HepG2 (cell line): ENCODE results near the gene TK2. TPM values are rescaled to one million over a fixed set of nuclear protein-coding genes. Genes with fewer than 3 reads are reported as not detected.

Experiments
- BRD4 ChIP-seq: sonication (generic); formaldehyde crosslinking; IDR thresholded peaks from 2 replicates; pipeline ENCODE4 v1.4.0; 2020; ENCODE audit warnings: missing genetic modification reagents
- CCAR2 ChIP-seq: fragments of 200-400 bp; formaldehyde crosslinking; optimal IDR thresholded peaks from 2 replicates; pipeline ENCODE3; 2018; ENCODE audit warnings: low read depth, mild to moderate bottlenecking, low read length, moderate library complexity
- DMTF1 ChIP-seq: sonication (generic); formaldehyde crosslinking; IDR thresholded peaks from 2 replicates; pipeline ENCODE4 v1.4.0; 2020; ENCODE audit warnings: mild to moderate bottlenecking, missing genetic modification reagents
- FOXJ3 ChIP-seq: sonication (generic); formaldehyde crosslinking; IDR thresholded peaks from 2 replicates; pipeline ENCODE4 v1.4.0; 2020; ENCODE audit warnings: missing genetic modification reagents, mild to moderate bottlenecking, borderline replicate concordance
- FOXP1 ChIP-seq, 2 experiments: fragments of 450-650 bp in 1 of 2; IDR thresholded peaks; 2 replicates each; pipeline ENCODE4 v1.6.1; 2017 to 2018; ENCODE audit warnings: antibody characterized with exemption in 1 of 2
- GPN1 ChIP-seq: sonication (generic); formaldehyde crosslinking; IDR thresholded peaks from 2 replicates; pipeline ENCODE4 v1.5.1; 2020; ENCODE audit warnings: missing genetic modification reagents, borderline replicate concordance
- HNF4A ChIP-seq: sonication (generic); formaldehyde crosslinking; IDR thresholded peaks from 2 replicates; pipeline ENCODE4 v1.4.0; 2020; ENCODE audit warnings: missing genetic modification reagents
- KLF11 ChIP-seq: IDR thresholded peaks from 2 replicates; pipeline ENCODE4 v1.6.1; 2016; ENCODE audit warnings: missing compliant biosample characterization
- NBN ChIP-seq: fragments of 450-650 bp; conservative IDR thresholded peaks from 2 replicates; pipeline ENCODE4 v1.6.1; 2017
- NCOA2 ChIP-seq: sonication (generic); formaldehyde crosslinking; IDR thresholded peaks from 2 replicates; pipeline ENCODE4 v1.8.0; 2022; ENCODE audit warnings: inconsistent platforms
- NFATC3 ChIP-seq: sonication (generic); formaldehyde crosslinking; IDR thresholded peaks from 2 replicates; pipeline ENCODE4 v1.5.1; 2020; ENCODE audit warnings: mild to moderate bottlenecking, missing genetic modification reagents
- NKX3-1 ChIP-seq: sonication (generic); formaldehyde crosslinking; IDR thresholded peaks from 2 replicates; pipeline ENCODE4 v1.5.0; 2020; ENCODE audit warnings: missing genetic modification reagents
- RARG ChIP-seq: sonication (generic); formaldehyde crosslinking; IDR thresholded peaks from 2 replicates; pipeline ENCODE4 v1.4.0; 2020; ENCODE audit warnings: low read depth, mild to moderate bottlenecking, missing genetic modification reagents
- RFXANK ChIP-seq: IDR thresholded peaks from 2 replicates; pipeline ENCODE4 v1.6.1; 2016
- STAT5B ChIP-seq: sonication (generic); formaldehyde crosslinking; IDR thresholded peaks from 2 replicates; pipeline ENCODE4 v1.4.0; 2020; ENCODE audit warnings: missing genetic modification reagents
- TEAD2 ChIP-seq: sonication (generic); formaldehyde crosslinking; IDR thresholded peaks from 2 replicates; pipeline ENCODE4 v1.9.0; 2021; ENCODE audit warnings: missing genetic modification reagents
- TEAD3 ChIP-seq: optimal IDR thresholded peaks from 2 replicates; pipeline ENCODE3; 2016; ENCODE audit warnings: borderline replicate concordance
- ZBTB10 ChIP-seq: sonication (generic); formaldehyde crosslinking; IDR thresholded peaks from 2 replicates; pipeline ENCODE4 v1.4.0; 2020; ENCODE audit warnings: missing genetic modification reagents, borderline replicate concordance
- ZNF205 ChIP-seq: IDR thresholded peaks from 2 replicates; pipeline ENCODE4 v1.6.1; 2018; ENCODE audit warnings: missing biosample characterization, missing genetic modification reagents
- ZNF225 ChIP-seq: sonication (generic); formaldehyde crosslinking; IDR thresholded peaks from 2 replicates; pipeline ENCODE4 v1.4.0; 2020; ENCODE audit warnings: mild to moderate bottlenecking, missing genetic modification reagents
- ZNF276 ChIP-seq: sonication (generic); formaldehyde crosslinking; IDR thresholded peaks from 2 replicates; pipeline ENCODE4 v1.4.0; 2020; ENCODE audit warnings: mild to moderate bottlenecking, low read depth, missing genetic modification reagents
- ZNF484 ChIP-seq: sonication (generic); formaldehyde crosslinking; IDR thresholded peaks from 2 replicates; pipeline ENCODE4 v1.5.1; 2020; ENCODE audit warnings: mild to moderate bottlenecking, low read depth, missing genetic modification reagents, borderline replicate concordance
- ZNF740 ChIP-seq: sonication (generic); formaldehyde crosslinking; IDR thresholded peaks from 2 replicates; pipeline ENCODE4 v1.4.0; 2020; ENCODE audit warnings: missing genetic modification reagents
- ZNF75D ChIP-seq: sonication (generic); formaldehyde crosslinking; IDR thresholded peaks from 2 replicates; pipeline ENCODE4 v1.8.1; 2023; ENCODE audit warnings: missing genetic modification reagents, mild to moderate bottlenecking, borderline replicate concordance
- ZNF780A ChIP-seq: sonication (generic); formaldehyde crosslinking; IDR thresholded peaks from 2 replicates; pipeline ENCODE4 v1.8.0; 2022; ENCODE audit warnings: mild to moderate bottlenecking, missing genetic modification reagents, moderate library complexity
- polyA plus RNA-seq, 8 experiments: library from polyadenylated mRNA; depleted of rRNA in 3 of 8; stranded (reverse) in 7 of 8; unstranded in 1 of 8; fragments of >200 nt; fragmentation: Illumina TruSeq in 4 of 8; extraction: Trizol in 4 of 8; gene quantifications; 2 replicates each; pipeline versions ENCODE4 v1.2.1 to v1.2.3, GENCODE V29; 2011 to 2016; ENCODE audit warnings: low read depth in 4 of 8, missing spikeins in 1 of 8, mixed read lengths in 1 of 8; ENCODE audit not compliant: insufficient read depth in 1 of 8
- total RNA-seq, 5 experiments: library from RNA; depleted of rRNA; stranded (reverse); fragments of >200 nt; fragmentation: Illumina TruSeq; extraction: Trizol; gene quantifications; 2 replicates each; pipeline ENCODE4 v1.2.3, GENCODE V29; 2016; ENCODE audit warnings: low read depth in 1 of 5

TK2 gene
- total and polyA plus RNA-seq, 2 of the 13 experiments (the other 11 are each of a cell fraction or from before 2014, with no cell fraction given) = 18.7 to 21.0 TPM

- TF ChIP-seq ZNF740 (CRISPR knock-in tag) = no peak
- TF ChIP-seq TEAD3 (CRISPR knock-in tag) = peak; percentile 95
- no peak for TF ChIP-seq NCOA2
- TF ChIP-seq DMTF1 (CRISPR knock-in tag) = no peak
- TF ChIP-seq NFATC3 (CRISPR knock-in tag) = no peak
- no peak for TF ChIP-seq GPN1 (CRISPR knock-in tag)
- TF ChIP-seq RARG (CRISPR knock-in tag) = no peak
- TF ChIP-seq BRD4 (CRISPR knock-in tag) = no peak
- no peak for TF ChIP-seq ZNF276 (CRISPR knock-in tag)
- TF ChIP-seq ZNF780A = no peak
- TF ChIP-seq HNF4A = no peak; the same call in 1 of the 2 replicates
- no peak for TF ChIP-seq NKX3-1 (CRISPR knock-in tag)
- TF ChIP-seq CCAR2 = no peak
- TF ChIP-seq ZNF225 (CRISPR knock-in tag) = 0 out of 2 replicates have a peak, but pooled peaks have one; percentile 44
- TF ChIP-seq NBN = no peak
- TF ChIP-seq ZNF75D (CRISPR knock-in tag) = no peak
- TF ChIP-seq STAT5B (CRISPR knock-in tag) = no peak
- TF ChIP-seq TEAD2 (CRISPR knock-in tag) = no peak
- no peak for TF ChIP-seq ZNF484 (CRISPR knock-in tag)
- no peak for TF ChIP-seq KLF11 (CRISPR knock-in tag)
- no peak for TF ChIP-seq FOXJ3 (CRISPR knock-in tag)
- no peak for TF ChIP-seq RFXANK (CRISPR knock-in tag)
- no peak for TF ChIP-seq FOXP1 (IDR thresholded peaks at IDR 0.05)
- TF ChIP-seq FOXP1 (CRISPR knock-in tag; IDR thresholded peaks at IDR 0.05) = peak; percentile 85
- no peak for TF ChIP-seq ZBTB10 (CRISPR knock-in tag)
- TF ChIP-seq ZNF205 (CRISPR knock-in tag) = peak; percentile 1; the same call in 1 of the 2 replicates
Observed at GRCh38 chr16:66512272-66513110, 37.4 kb downstream of the TK2 start (continued).
